A549 treated with CORT108297 at 1 μM for 4 hours (cell line): ENCODE data around the gene CRTC3. TPM values are rescaled to one million over a fixed set of nuclear protein-coding genes. Genes with fewer than 3 reads are reported as not detected.

ENCODE experiments used
- total RNA-seq: library from RNA; stranded (reverse); fragments of 200-300 nt; extraction: Qiagen RNA extraction; gene quantifications from 5 replicates; pipeline ENCODE4 v1.2.3, GENCODE V29; 2022

Gene CRTC3
- 19.8 to 25.7 TPM (median 24.1 TPM) in 5 replicates for total RNA-seq

DNA sequence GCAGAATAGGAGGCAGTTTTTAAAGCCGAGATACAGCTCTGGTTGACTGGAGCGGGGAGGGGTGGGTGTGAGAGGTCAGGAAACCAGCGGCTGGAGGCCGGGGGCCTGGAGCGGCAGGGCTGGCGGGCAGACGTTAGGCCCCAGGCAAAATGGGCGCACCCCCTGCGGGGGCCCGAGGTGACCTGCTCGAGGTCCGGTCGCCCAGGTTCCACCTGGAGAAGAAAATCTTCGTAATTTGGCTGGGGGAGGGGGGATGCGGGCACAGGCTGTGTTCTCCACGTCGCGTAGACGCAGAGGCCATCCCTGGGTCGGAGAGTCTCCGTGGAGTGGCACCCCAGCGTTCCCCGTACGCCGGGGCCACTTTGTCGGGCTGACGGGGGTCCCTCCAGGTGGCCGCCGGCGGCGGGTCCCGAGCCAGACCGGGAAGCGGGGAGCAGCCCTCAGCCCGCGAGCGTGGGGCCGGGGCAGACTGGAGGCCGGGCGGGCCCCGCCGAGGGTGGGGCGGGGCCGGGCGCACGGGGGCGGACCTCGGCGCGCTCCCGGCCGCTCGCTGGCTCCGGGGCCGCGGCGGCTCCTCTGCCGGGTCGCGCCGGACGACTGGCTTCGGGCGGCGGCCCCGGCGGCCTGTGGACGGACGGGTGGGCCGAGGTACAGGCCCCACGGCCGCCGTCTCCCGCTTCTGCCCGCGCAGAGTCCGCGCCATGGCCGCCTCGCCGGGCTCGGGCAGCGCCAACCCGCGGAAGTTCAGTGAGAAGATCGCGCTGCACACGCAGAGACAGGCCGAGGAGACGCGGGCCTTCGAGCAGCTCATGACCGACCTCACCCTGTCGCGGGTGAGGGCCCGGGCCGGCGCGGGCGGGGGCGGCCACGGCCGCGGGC is at the start of gene CRTC3:
CRTC3 (plus strand) TSS at position 553 of the 879 bp plus-strand sequence; CDS start at position 702, 149 bp downstream.

Other genes starting within 250 kb of the CRTC3 start
- gene ZNF774, start 177.6 kb upstream of the CRTC3 start, total RNA-seq = 0.53 to 1.0 TPM (median 0.61 TPM) in 5 replicates
- 119 to 226 TPM (median 123 TPM) in 5 replicates for gene IQGAP1, start 141.7 kb upstream of the CRTC3 start, total RNA-seq
- gene BLM, start 187.4 kb downstream of the CRTC3 start, total RNA-seq = 10.4 to 14.7 TPM (median 11.5 TPM) in 5 replicates